ENCODE data around the gene USH1G. TPM values are rescaled to one million over a fixed set of nuclear protein-coding genes. Genes with fewer than 3 reads are reported as not detected.

Gene USH1G
- total RNA-seq, 1 donor from 2014 or later: not detected

Other genes starting within 250 kb of the USH1G start
- not detected for gene CD300LF, start 210.3 kb downstream of the USH1G start, total RNA-seq
- 14.0 TPM for gene RAB37, start 186.0 kb downstream of the USH1G start, total RNA-seq
- 156 TPM for gene NHERF1, start 174.6 kb downstream of the USH1G start, total RNA-seq
- gene NAT9, start 146.9 kb downstream of the USH1G start, total RNA-seq: 21.5 TPM
- gene GRIN2C, start 63.4 kb downstream of the USH1G start, total RNA-seq: not detected
- gene FDXR, start 50.3 kb downstream of the USH1G start, total RNA-seq: 10.0 TPM
- 1.8 TPM for gene FADS6, start 29.6 kb downstream of the USH1G start, total RNA-seq
- not detected for gene OTOP2, start 1.0 kb upstream of the USH1G start, total RNA-seq
- gene OTOP3, start 12.6 kb upstream of the USH1G start, total RNA-seq: not detected
- gene HID1, start 49.5 kb upstream of the USH1G start, total RNA-seq: 5.9 TPM
- gene CDR2L, start 64.4 kb upstream of the USH1G start, total RNA-seq: 1.2 TPM
- 25.8 TPM for gene MRPL58, start 89.4 kb upstream of the USH1G start, total RNA-seq
- 177 TPM for gene ATP5PD, start 123.7 kb upstream of the USH1G start, total RNA-seq
- 7.0 TPM for gene KCTD2, start 124.0 kb upstream of the USH1G start, total RNA-seq
- gene SLC16A5, start 164.7 kb upstream of the USH1G start, total RNA-seq: 1.2 TPM
- gene ARMC7, start 186.7 kb upstream of the USH1G start, total RNA-seq: 5.6 TPM
- 11.9 TPM for gene NT5C, start 208.5 kb upstream of the USH1G start, total RNA-seq
- gene JPT1, start 231.3 kb upstream of the USH1G start, total RNA-seq: 14.8 TPM